GM19452 (cell line): Measurements from ENCODE around the gene PARD3.

ENCODE experiments used
- ATAC-seq: cut with Tn5 transposase; IDR thresholded peaks from one replicate; pipeline ENCODE4 v1.9.1; 2021; ENCODE audit not compliant: unreplicated experiment

The PARD3 gene

GRCh38 chr10:34152434-34152833 lies 662.7 kb downstream of the PARD3 start:
- ATAC-seq: no peak

- no peak for ATAC-seq
Measured at GRCh38 chr10:34151931-34152330, 663.2 kb downstream of the PARD3 start.

GRCh38 chr10:34151481-34151880 lies 663.6 kb downstream of the PARD3 start:
- ATAC-seq: no peak

GRCh38 chr10:34150103-34150502 lies 665.0 kb downstream of the PARD3 start:
- ATAC-seq: no peak

GRCh38 chr10:34148305-34148657 lies 666.8 kb downstream of the PARD3 start:
- ATAC-seq: no peak

GRCh38 chr10:34147641-34148304 lies 667.3 kb downstream of the PARD3 start:
- no peak for ATAC-seq

GRCh38 chr10:34145715-34146114 lies 669.4 kb downstream of the PARD3 start:
- no peak for ATAC-seq

GRCh38 chr10:34143466-34143865 lies 671.6 kb downstream of the PARD3 start:
- ATAC-seq: no peak

GRCh38 chr10:34141032-34141680 lies 673.9 kb downstream of the PARD3 start:
- no peak for ATAC-seq

GRCh38 chr10:34139559-34139958 lies 675.5 kb downstream of the PARD3 start:
- ATAC-seq: no peak

- ATAC-seq: no peak
Measured at GRCh38 chr10:34137955-34138354, 677.1 kb downstream of the PARD3 start.

GRCh38 chr10:34137201-34137600 lies 677.9 kb downstream of the PARD3 start:
- no peak for ATAC-seq

- peak; percentile 86 for ATAC-seq
Measured at GRCh38 chr10:34135515-34135914, 679.6 kb downstream of the PARD3 start.

- ATAC-seq: no peak
Measured at GRCh38 chr10:34134602-34135001, 680.5 kb downstream of the PARD3 start.

GRCh38 chr10:34133406-34133805 lies 681.7 kb downstream of the PARD3 start:
- no peak for ATAC-seq

- ATAC-seq: no peak
Measured at GRCh38 chr10:34131152-34131551, 683.9 kb downstream of the PARD3 start.

- no peak for ATAC-seq
Measured at GRCh38 chr10:34127676-34128075, 687.4 kb downstream of the PARD3 start.

- ATAC-seq: no peak
Measured at GRCh38 chr10:34126371-34127151, 688.5 kb downstream of the PARD3 start.

GRCh38 chr10:34125702-34126101 lies 689.4 kb downstream of the PARD3 start:
- ATAC-seq: no peak

- ATAC-seq: no peak
Measured at GRCh38 chr10:34124522-34125035, 690.5 kb downstream of the PARD3 start.

- no peak for ATAC-seq
Measured at GRCh38 chr10:34121781-34122622, 693.1 kb downstream of the PARD3 start.
